ENCODE data around the gene OSBPL6.

The OSBPL6 gene

GRCh38 chr2:178187861-178188260 lies 6.5 kb upstream of the OSBPL6 start:
- in situ Hi-C loops (cut with HindIII; ENCODE audit: low sequenced_read_pairs) = no loop called here
- no peak for TF ChIP-seq CTCF (IDR thresholded peaks at IDR 0.05; ENCODE audit: low read depth, low read length)
- H3K4me3 ChIP-seq (ENCODE audit: low read depth, low read length) = no peak overlapping the region
- DNase-seq (ENCODE audit: low read depth, low spot score) = no peak

GRCh38 chr2:178188466-178188865 lies 5.8 kb upstream of the OSBPL6 start:
- in situ Hi-C loops (cut with HindIII; ENCODE audit: low sequenced_read_pairs) = no loop called here
- no peak overlapping the region for H3K4me3 ChIP-seq (ENCODE audit: low read depth, low read length)
- no peak for DNase-seq (ENCODE audit: low read depth, low spot score)
- TF ChIP-seq CTCF (IDR thresholded peaks at IDR 0.05; ENCODE audit: low read depth, low read length) = no peak

- no peak for DNase-seq (ENCODE audit: low read depth, low spot score)
- in situ Hi-C loops (cut with HindIII; ENCODE audit: low sequenced_read_pairs) = no loop called here
Measured at GRCh38 chr2:178191004-178191508, 3.3 kb upstream of the OSBPL6 start.

GRCh38 chr2:178191511-178191910 lies 2.8 kb upstream of the OSBPL6 start:
- no peak overlapping the region for H3K4me3 ChIP-seq (ENCODE audit: low read depth, low read length)
- in situ Hi-C loops (cut with HindIII; ENCODE audit: low sequenced_read_pairs) = no loop called here
- no peak for TF ChIP-seq CTCF (IDR thresholded peaks at IDR 0.05; ENCODE audit: low read depth, low read length)
- DNase-seq (ENCODE audit: low read depth, low spot score) = no peak

More at GRCh38 chr2:178191004-178191508, 3.3 kb upstream of the OSBPL6 start:
- no peak overlapping the region for H3K4me3 ChIP-seq (ENCODE audit: low read depth, low read length)
- TF ChIP-seq CTCF (IDR thresholded peaks at IDR 0.05; ENCODE audit: low read depth, low read length) = no peak

GRCh38 chr2:178193496-178193822 lies 853 bp upstream of the OSBPL6 start:
- no peak for TF ChIP-seq CTCF (IDR thresholded peaks at IDR 0.05; ENCODE audit: low read depth, low read length)
- H3K4me3 ChIP-seq (ENCODE audit: low read depth, low read length) = peak overlapping the region; percentile 77
- in situ Hi-C loops (cut with HindIII; ENCODE audit: low sequenced_read_pairs) = no loop called here
- no peak for DNase-seq (ENCODE audit: low read depth, low spot score)

- no peak for TF ChIP-seq CTCF (IDR thresholded peaks at IDR 0.05; ENCODE audit: low read depth, low read length)
- in situ Hi-C loops (cut with HindIII; ENCODE audit: low sequenced_read_pairs) = no loop called here
- peak; percentile 71 for DNase-seq (ENCODE audit: low read depth, low spot score)
Measured at GRCh38 chr2:178194600-178195389, 483 bp downstream of the OSBPL6 start.

More at GRCh38 chr2:178194600-178195389, 483 bp downstream of the OSBPL6 start:
- peak overlapping the region; percentile 77 for H3K4me3 ChIP-seq (ENCODE audit: low read depth, low read length)
